Neural progenitor cell (in vitro differentiated cells): Measurements from ENCODE around the gene IFNG-AS1.

Source experiments
- CTCF ChIP-seq: fragments of 200-600 bp; sonication (generic); IDR thresholded peaks from 2 replicates; pipeline ENCODE4 v1.5.1; 2017; ENCODE audit warnings: antibody characterized with exemption, mild to moderate bottlenecking
- EZH2 ChIP-seq: fragments of 200-600 bp; sonication (generic); IDR thresholded peaks from 2 replicates; pipeline ENCODE4 v1.6.1; 2017; ENCODE audit warnings: antibody characterized with exemption, mild to moderate bottlenecking, moderate library complexity
- EZH2phosphoT487 ChIP-seq: fragments of 200-600 bp; sonication (generic); IDR thresholded peaks from 2 replicates; pipeline ENCODE4 v1.6.1; 2017; ENCODE audit warnings: antibody characterized with exemption

GRCh38 chr12:68030248-68030647 is 41.0 kb downstream of the IFNG-AS1 start:
- TF ChIP-seq CTCF (no peak), EZH2 (no peak), EZH2phosphoT487 (no peak)
